COR-L47 (cell line): Measurements from ENCODE around the gene CDNF.

Experiments
- DNase-seq: peaks from one replicate; lab custom pipeline; 2025; lab: John Stamatoyannopoulos, UW

CDNF gene

GRCh38 chr10:14798636-14799035, 39.2 kb downstream of the CDNF start:
- no peak for DNase-seq

- DNase-seq, result no peak
These were observed 49.9 kb downstream of the CDNF start for GRCh38 chr10:14787938-14788337.

- DNase-seq, result no peak
These were observed 53.3 kb downstream of the CDNF start for GRCh38 chr10:14784459-14785055.

- no peak for DNase-seq
These were observed 55.0 kb downstream of the CDNF start for GRCh38 chr10:14782691-14783363.

- no peak for DNase-seq
These were observed 56.1 kb downstream of the CDNF start for GRCh38 chr10:14781763-14782162.

- no peak for DNase-seq
These were observed 58.7 kb downstream of the CDNF start for GRCh38 chr10:14779001-14779651.

- no peak for DNase-seq
These were observed 61.3 kb downstream of the CDNF start for GRCh38 chr10:14776546-14776945.

GRCh38 chr10:14775656-14776055, 62.2 kb downstream of the CDNF start:
- no peak for DNase-seq

- no peak for DNase-seq
These were observed 63.0 kb downstream of the CDNF start, which contains the start of gene FAM107B for GRCh38 chr10:14774797-14775196. TSS of gene FAM107B (minus strand) at chr10:14774897. CDS start at chr10:14774663, 234 bp downstream.

GRCh38 chr10:14774214-14774580, 63.6 kb downstream of the CDNF start:
- no peak for DNase-seq

GRCh38 chr10:14773551-14774213, 64.2 kb downstream of the CDNF start:
- no peak for DNase-seq

- no peak for DNase-seq
These were observed 65.4 kb downstream of the CDNF start for GRCh38 chr10:14772399-14772798.

- DNase-seq, result no peak
These were observed 66.9 kb downstream of the CDNF start for GRCh38 chr10:14770927-14771326.
